GM23338 (cell line): ENCODE measurements around the gene GSTM2.

Experiments
- CTCF ChIP-seq, 2 experiments: fragments of 200-600 bp in 1 of 2; sonication (generic) in 1 of 2; conservative IDR thresholded peaks; 2 replicates each; pipeline versions ENCODE4 v1.5.1 to v1.6.1; 2016 to 2017; ENCODE audit warnings: antibody characterized with exemption in 2 of 2, low read depth in 2 of 2, mild to moderate bottlenecking in 2 of 2, moderate library complexity in 1 of 2
- POLR2AphosphoS5 ChIP-seq: IDR thresholded peaks from 2 replicates; pipeline ENCODE4 v1.6.1; 2016; ENCODE audit warnings: antibody characterized with exemption, low read depth

- TF ChIP-seq POLR2AphosphoS5 (no peak), CTCF (conservative IDR thresholded peaks at IDR 0.05; ENCODE audit: low read depth in 2 of 2) (no peak)
Measured at GRCh38 chr1:109691759-109692158, 23.9 kb downstream of the GSTM2 start.
